22Rv1 (cell line): ENCODE data around the gene SLC2A9.

Source experiments
- H3K27ac ChIP-seq: fragments of 450-650 bp; 2 replicates; pipeline ENCODE4 v1.5.1; 2017
- CTCF ChIP-seq: fragments of 450-650 bp; IDR thresholded peaks from 2 replicates; pipeline ENCODE4 v1.5.1; 2017; ENCODE audit warnings: mild to moderate bottlenecking
- ZFX ChIP-seq: fragments of 450-650 bp; IDR thresholded peaks from 2 replicates; pipeline ENCODE4 v1.6.1; 2017; ENCODE audit warnings: antibody characterized with exemption, borderline replicate concordance

Gene SLC2A9

GRCh38 chr4:9940041-9940440, 81.3 kb downstream of the SLC2A9 start:
- TF ChIP-seq CTCF (no peak), ZFX (no peak)
- no peak overlapping the region for H3K27ac ChIP-seq

DNA sequence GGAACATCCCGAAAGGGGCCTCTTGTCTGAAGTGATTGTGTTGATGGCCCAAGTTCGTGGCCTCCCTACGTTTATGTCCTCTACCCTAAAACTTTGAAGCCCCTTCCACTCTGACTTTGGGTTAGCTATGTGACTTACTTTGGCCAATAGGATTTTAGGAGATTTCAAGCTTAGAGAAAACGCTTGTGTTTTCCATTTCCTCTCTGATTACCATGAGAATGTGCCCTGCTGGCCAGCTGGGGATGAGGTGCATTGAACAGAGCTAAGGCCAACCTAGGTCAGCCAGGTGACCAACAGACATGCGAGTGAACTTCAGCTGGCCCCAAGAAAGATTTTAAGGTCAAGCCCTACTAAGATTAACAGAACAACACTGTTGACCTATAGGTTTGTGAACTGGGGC, 82.4 kb downstream of the SLC2A9 start:
- H3K27ac ChIP-seq: no peak overlapping the region
- TF ChIP-seq CTCF: no peak
- TF ChIP-seq ZFX: no peak

GRCh38 chr4:9937078-9937477, 84.2 kb downstream of the SLC2A9 start:
- TF ChIP-seq CTCF (no peak), ZFX (no peak)
- H3K27ac ChIP-seq: no peak overlapping the region

GRCh38 chr4:9936129-9936644, 85.1 kb downstream of the SLC2A9 start:
- no peak for TF ChIP-seq ZFX
- TF ChIP-seq CTCF: no peak
- no peak overlapping the region for H3K27ac ChIP-seq

DNA sequence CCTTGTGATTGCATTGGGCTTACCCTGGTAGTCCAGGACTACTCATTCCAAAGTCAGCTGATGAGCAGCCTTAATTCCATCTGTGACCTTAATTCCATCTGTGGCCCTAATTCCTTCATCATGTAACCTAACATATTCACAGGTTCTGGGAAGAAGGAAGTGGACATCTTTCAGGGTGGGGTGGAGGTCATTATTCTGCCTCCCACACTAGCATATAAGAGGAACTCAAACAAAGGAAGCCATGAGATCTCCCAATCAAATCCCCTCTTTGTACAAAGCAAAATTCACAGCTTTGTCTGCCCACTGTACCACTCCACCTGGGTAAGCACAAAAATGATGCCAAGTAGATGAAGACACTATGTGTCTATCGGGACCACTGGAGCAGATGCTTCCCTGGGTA, 87.3 kb downstream of the SLC2A9 start:
- TF ChIP-seq CTCF (no peak), ZFX (no peak)
- no peak overlapping the region for H3K27ac ChIP-seq

DNA sequence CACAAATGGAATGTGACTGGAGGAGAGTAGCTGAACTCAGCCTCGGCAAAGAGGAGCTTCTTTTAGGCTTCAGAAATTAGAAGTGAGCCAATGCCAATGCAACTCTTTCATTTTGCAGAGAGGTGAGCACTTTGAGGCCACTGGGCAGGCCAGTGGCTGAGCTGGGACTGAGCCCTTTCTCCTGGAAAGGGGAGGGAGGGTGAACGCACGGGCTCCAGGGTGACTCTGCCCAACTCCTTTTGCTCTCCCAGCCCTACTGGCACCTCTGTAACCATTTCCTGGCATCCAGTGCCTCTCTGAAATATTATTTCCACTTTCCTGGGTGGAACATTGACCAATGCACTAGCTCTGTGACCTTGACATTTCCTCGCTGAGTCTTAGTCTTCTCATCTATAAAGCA, 88.1 kb downstream of the SLC2A9 start:
- no peak overlapping the region for H3K27ac ChIP-seq
- TF ChIP-seq CTCF (no peak), ZFX (no peak)

DNA sequence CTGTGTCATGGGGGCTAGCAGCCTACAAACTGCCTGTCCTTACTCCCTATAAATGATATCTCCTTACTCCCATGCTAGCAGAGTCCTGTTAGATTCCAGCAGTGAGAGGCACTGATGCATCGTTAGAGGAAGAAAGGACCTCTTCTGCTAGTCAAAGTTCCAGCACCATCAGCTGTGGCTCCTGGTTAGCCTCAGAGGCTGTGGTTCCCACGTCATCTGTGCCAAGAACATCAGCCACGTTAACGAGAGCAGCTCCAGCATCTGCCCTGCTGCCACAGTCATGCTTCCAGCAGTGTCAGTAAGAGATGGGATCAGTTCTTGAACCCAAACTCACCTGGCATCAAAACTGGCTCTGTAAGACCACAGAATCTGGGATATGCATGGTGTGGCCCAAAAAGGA, 88.5 kb downstream of the SLC2A9 start:
- no peak overlapping the region for H3K27ac ChIP-seq
- no peak for TF ChIP-seq CTCF
- TF ChIP-seq ZFX: no peak

DNA sequence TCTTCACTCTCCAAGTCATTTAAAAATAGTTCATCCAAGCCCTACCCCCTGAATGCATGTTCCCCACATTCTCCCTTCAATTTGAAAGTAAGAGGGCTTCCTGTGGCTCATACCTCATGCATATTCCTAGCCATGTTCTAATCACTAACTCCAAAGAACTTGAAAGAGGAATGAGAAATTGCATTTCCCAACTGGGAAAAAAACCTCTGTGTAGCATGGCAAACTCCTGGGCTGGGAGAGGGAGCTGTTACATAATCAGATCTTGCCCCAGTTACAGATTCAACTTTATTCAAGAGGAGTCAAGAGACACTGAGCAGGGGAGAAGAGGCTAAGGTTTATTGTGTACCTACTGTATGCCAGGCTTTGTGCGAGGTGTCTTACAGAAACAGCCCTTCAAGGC, 90.2 kb downstream of the SLC2A9 start:
- H3K27ac ChIP-seq: no peak overlapping the region
- no peak for TF ChIP-seq CTCF
- TF ChIP-seq ZFX: no peak
